Measurements from ENCODE around the gene UBA1.

Gene UBA1

DNA sequence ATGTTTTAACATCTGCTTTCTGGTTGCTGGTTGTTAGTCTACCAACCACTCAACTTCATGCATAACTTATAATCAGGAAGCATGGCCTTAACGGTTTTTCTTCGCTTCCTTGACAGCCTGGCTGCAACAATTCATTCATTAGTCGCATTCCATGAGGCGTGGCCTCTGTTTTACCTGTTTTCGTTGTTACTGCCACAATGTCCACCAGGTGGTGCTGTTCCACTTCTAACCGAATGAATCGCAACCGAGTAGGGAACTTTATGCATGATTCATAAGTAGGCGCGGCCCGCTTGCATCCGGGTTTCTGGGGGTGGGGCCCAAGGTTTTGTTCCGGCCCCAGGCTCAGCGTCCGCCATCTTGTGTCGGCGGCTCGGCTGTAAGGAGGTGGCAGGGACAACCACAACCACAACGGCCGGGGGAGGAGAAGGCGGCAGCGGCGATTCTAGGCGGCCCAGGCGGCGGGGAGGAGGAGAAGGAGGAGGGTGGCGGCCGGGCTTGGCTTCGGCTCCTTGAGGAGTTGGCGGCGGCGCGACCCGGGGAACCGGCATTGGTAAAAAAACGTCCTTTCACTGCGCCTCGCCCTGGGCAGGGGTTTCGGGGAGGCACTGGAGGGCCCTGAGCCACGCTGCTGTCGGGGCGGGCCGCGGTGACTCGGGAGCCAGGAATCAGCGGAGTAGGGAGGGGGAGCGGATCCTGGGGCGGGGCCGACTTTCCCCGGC, at the start of gene UBA1:
TSS of gene UBA1 (plus strand) at position 355 of the 719 bp plus-strand sequence. CDS start 4,974 bp downstream, outside the sequence.
- DNase-seq (ENCODE audit: low spot score): peak; percentile 95

DNA sequence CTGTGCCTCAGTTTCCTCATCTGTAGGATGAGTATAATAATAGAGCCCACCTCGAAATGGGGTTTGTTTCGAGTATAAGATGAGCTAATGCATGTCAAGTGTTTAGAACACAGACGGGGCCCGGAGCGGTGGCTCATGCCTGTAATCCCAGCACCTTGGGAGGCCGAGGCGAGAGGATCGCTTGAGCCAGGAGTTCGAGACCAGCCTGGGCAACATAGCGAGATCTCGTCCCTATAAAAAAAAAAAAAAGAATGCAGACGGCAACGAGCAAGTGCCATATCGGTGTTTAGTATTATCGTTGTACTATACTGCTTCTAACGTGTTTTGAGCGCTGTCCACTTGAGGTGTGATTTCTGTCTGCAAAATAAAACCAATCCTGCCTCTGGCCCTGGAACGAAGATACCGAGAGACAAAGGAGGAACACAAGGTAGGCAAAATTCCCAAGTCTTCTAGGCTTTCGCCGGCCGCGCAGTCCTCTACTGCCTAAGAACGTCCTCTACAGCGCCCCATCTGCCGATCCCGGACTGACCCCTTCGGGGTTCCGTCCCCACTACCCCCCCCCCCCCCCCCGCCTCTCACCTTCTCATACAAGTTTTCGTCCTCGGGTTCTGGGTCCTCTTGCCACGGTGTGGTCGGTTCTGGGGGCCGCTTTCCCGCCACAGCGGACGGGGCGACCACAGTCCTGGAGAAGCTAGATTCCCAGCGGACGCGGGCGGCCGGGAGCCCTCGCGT, 49.6 kb upstream of the UBA1 start:
- DNase-seq (ENCODE audit: low spot score): no peak

DNA sequence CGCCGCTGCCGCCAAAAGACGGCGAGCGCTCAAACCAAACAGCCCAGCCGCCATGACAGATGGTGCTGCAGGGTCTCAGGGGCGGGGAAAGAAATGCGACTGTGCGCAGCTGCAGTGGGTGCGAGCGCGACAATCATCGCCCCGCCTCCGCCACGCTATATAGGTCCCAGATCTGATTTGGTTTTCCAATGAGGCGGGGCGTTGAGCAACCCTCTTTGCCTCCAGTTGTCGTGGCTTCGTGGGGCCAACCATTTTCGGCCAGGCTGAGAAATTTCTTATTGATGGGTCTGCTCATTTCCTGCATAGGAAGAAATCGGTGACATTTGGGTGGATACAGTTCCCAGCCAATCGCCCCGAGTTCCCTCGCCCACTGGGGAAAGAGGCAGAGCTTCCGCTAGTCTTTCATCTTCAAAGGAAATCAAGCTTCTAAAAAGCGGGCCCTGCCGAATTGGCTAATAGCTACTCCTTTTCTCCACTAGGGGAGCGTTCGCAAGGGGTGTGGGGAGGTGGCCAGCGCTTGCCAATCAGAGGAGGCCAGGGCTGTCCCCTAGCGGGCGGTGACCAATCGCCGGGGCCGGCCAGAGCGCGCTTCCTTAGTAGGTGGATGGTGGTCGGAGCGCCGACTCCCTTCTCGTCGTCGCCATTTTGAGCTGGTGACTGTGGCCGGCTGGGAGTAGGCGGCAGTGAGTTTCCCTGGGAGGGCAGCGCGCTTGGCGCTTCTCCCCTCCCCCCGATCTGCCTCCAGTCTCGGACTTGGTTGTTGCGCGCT, 48.8 kb upstream of the UBA1 start, which contains the start of the genes NDUFB11 and RBM10:
TSS of gene NDUFB11 (minus strand) at position 77 of the 769 bp plus-strand sequence. CDS start at position 54, 23 bp downstream.
TSS of gene RBM10 (plus strand) at position 596 of the 769 bp plus-strand sequence. CDS start 2,261 bp downstream, outside the sequence.
- DNase-seq (ENCODE audit: low spot score): peak; percentile 70

DNA sequence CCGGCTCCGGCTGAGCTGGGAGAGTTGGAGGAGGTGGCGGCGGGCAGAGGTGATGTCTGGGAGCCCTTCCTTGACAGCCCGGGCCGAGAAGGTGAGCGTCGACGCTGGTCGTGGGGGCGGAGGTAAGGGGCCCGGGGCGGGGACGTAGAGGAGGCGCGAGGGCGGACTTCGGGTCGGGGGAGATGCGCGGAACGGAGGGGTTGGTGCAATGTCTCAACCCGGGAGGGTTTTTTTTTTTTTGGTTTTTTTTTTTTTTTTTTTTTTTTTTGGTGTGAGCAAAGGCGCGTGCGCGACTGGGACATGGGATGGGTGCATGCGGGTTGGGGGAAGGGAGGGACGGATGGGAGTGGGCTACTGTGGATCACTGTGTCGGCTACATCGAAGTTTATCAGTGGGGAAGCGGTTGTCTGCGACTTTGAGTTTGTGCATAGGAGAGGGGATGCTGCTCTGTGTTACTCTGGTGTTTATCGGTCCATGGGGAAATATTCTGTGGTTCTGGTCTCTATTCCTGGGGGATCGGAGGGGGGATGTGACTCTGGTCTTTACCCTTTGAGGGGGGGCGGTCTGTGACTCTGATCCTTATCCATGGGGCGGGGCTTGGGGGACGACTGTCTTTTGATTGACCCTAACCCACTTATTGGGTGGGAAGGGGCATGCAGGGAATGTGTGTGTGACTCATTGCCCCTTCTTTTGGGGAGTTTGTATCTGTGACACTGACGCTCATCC, 48.1 kb upstream of the UBA1 start:
- DNase-seq (ENCODE audit: low spot score): no peak

DNA sequence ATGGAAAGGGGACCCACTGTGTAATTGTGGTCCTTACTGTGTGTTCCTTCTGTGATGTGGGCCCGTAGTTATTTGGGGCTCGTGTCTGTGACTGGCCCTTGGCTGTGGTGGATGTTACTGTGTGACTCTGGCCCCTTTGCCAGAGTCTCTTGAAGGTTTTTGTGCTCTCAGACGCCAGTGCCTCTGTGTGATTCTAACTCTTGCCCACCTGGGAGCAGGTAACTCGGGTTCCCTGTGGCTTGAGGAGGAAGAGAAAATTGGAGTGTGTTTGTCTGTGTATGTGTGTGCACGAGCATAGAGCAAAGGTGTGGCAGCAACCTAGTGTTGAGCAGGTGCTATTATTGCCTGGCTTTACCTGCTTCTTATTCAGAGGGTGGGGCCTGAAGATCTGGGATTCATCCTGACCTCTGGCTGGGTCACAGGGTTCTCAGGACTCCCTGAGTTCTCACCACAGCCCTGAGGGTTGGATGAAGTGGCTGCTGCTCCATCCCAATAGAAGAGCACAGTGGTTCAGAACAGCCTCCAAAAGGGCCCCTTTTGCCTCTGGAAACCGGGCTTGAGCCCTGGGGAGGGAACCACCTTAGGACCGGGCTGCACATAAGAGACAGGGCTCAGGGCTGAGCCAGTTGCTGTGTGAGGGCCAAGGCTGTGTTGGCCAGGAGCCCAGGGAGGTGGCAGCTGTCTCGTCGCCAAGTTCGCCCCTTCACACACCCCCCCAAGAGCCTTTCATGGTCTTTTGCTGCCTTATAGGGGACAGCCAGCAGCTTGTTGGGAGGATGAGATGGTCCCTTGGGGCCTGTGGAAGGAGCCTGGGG, 47.3 kb upstream of the UBA1 start:
- DNase-seq (ENCODE audit: low spot score): no peak

DNA sequence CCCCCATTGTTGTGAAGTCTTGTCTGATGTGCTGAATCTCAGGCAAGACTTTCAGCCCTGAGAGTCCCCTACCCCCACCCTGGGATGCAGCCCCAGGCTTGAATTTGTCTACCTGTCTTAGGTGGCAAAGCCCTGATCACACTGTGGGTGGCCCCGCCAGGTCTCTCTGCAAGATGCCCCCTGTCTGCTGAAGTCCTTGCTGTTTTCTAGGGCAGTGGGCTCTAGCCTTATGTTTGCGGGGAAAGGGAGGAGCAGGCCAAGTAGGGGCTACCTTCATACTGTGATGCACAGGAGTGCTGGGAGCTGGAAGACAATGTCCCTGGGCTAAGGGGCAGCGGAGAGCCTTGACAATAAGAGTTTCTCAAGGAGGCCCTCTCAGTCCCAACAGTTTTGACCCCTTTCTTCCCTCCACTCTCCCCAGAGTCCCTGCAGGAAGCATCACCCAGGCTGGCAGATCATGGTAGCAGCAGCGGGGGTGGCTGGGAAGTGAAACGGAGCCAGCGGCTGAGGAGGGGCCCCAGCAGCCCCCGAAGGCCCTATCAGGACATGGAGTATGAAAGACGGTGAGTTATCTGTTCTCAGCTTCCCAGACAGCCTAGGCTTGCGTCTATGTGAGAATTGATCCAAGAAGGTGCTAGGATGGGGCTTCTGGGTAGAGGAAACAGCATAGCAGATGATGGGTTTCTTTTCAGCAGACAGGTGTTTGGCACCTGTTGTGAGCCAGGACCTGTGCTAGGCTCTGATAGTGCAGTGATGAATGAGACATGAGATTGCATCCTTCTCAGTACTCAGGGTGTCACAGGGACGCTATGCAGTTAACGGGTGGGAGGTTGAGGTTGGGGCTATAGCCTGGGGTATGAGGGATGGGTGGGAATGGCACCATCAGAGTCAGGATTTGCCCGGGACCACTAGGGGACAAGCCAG, 46.4 kb upstream of the UBA1 start:
- DNase-seq (ENCODE audit: low spot score): no peak

DNA sequence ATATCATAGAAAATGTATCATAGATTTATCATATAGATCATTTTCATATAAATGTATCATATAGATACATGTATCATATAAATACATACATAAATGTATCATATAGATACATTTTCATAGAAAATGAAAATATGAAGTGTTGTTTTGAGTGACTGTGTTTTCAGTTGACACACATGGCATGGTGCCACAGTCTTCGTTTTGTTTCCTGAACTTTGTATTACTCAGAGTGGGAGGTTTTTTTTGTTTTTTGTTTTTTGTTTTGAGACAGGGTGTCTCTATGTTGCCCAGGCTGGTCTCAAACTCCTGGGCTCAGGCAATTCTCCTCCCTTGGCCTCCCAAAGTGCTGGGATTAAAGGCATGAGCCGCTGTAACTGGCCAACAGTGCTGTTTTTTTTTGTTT, 44.7 kb upstream of the UBA1 start:
- peak; percentile 30 for DNase-seq (ENCODE audit: low spot score)

DNA sequence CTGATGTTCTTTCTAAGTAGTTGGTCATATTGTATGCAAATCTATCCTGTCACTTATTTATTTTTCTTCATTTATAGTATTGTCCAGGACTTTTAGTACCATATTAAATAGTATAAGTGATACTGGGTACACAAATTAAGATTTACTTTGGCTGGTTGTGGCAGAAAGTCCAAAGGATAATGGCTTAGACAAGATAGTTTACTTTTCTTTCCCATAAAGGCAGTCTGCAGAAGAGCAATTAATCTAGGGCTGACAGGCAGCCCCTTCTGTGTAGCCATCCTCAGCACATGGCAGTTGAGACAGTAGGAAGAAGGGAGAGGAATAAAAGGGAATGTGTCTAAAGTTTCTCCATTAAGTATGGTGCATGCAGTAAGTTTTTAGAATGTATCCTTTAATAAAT, 42.2 kb upstream of the UBA1 start:
- no peak for DNase-seq (ENCODE audit: low spot score)

DNA sequence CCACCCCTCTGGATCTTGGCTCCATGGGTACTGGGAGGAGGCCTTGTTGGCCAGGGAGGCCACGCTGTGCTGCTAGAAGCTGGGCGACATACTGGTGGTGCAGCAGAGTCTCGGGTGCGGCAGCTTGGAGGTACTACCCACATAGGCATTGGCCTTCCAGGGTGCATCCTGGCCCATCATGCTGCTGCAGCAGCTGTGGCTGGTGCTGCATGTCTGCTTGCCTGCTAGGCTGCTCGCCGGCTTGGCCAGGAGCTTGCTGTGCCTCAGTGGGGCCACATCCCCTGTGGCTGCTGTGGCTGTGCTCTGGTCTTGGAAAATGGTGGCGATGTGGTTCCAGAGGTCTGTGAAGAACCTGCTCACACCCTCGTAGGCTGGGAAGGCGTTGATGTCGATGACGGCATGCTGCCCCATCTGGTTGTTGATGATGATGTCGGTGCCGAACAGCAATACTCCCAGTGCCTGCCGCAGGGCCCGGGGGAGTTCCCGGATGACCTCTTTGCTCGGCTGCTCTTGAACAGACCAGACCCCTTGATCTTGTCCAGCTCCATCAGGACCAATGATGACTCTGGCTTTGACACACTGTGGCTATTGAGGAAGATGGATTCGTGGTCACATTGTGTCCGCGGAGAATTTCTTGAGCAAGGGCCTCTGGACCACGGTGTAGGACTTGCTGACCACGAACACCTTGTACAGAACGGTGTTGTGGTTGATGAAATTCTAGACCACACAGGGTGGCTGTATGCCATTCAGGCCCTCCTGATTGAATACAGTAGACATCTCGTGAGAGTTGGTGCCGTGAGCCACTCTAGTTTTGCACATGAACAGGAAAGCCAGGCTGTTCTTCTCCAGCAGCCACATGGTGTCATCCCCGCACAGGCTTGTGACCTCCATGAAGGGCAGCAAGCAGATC, 36.8 kb upstream of the UBA1 start:
- DNase-seq (ENCODE audit: low spot score): no peak

DNA sequence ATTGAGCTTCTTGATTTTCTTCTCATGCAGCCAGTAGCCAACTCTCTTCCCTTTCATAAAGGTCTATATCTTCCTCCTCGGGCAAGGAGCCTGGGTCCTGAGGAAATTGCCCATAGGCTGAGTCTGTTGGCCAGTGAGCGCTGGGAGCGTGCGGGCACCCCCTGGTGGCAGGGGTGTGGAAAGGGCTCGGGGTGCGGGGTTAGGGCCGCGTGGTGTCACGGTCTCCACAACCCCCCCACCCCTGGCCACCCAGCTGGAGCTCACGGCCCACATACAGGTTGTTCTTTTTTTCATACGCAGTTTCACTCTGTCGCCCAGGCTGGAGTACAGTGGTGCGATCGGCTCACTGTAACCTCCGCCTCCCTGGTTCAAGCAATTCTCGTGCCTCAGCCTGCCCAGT, 35.5 kb upstream of the UBA1 start:
- no peak for DNase-seq (ENCODE audit: low spot score)

DNA sequence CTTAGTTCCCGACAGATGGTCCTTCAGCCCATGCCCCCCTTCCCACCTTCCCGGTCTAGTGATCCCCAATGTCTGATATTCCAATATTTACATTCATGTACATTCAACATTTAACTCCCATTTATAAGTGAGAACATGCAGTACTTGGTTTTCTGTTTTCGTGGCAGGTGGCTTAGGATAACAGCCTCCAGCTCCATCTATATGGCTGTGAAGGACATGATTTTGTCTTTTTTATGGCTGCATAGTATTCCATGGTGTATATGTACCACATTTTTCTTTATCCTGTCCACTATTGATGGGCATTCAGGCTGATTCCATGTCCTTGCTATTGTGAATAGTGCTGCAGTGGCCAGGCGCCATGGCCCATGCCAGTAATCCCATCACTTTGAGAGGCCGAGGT, 34.8 kb upstream of the UBA1 start:
- no peak for DNase-seq (ENCODE audit: low spot score)

DNA sequence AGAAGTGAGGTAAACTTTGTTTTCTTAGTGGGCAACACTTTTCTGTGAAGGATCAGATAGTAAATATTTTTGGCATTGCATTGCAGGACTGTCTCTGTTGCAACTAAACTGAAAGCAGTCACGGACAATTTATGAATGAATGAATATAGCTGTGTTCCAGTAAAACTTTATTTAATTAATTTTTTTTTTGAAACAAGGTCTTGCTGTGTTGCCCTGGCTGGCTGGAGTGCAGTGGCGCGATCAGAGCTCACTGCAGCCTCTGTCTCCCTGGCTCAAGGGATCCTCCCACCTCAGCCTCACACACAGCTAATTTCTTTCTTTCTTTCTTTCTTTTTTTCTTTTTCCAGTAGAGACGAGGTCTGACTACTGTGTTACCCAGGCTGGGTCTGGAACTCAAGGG, 32.8 kb upstream of the UBA1 start:
- no peak for DNase-seq (ENCODE audit: low spot score)

DNA sequence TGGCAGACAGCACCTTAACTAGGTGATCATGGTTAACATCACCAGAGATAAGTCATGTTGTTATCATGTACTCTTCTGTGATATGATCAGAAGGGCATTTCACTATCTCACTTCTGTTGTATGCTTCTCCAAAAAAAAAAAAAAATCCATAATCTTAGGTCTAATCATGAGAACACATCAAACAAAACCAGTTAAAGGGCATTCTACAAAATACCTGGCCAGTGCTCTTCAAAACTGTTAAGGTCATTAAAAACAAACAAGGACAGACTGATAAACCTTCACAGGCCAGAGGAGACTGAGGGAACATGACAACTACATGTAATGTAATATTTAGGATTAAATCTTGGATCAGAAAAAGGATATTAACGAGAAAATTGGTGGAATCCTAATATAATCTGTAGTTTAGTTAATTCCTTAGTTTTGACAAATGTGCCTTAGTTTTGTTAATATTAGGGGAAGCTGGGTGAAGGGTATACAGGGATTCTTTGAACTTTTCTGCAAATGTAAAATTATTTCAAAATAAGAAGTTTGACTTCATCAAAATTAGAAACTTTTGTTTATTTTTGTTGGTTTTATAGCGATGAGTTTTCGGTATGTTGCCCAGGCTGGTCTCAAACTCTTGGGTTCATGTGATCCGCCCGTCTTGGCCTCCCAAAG, 30.6 kb upstream of the UBA1 start:
- DNase-seq (ENCODE audit: low spot score): no peak

DNA sequence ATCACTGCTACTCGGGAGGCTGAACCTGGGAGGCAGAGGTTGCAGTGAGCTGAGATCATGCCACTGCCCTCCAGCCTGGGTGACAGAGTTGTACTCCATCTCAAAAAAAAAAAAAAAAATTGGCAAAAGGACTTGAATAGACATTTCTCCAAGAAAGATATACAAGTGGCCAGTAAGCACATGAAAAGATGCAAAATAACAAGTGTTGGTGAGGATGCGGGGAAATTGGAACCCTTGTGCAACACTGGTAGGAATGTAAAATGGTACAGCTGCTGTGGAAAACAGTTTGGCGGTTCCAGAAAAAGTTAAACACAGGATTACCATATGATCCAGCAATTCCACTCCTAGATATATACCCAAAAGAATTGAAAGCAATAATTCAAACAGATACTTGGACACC, 29.2 kb upstream of the UBA1 start:
- no peak for DNase-seq (ENCODE audit: low spot score)

DNA sequence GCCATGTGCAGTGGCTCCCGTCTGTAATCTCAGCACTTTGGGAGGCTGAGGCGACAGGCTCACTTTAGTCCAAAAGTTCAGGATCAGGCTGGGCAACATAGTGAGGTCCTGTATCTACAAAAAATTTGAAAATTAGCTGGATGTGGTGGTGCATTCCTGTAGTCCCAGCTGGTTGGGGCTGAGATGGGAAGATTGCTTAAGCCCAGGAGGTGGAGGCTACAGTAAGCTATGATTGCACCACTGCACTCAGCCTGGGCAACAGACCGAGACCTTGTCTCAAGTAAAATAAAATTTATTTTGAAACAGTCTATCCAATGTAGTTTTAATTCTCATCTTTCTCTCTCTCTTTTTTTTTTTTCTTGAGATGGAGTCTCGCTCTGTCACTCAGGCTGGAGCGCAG, 27.5 kb upstream of the UBA1 start:
- no peak for DNase-seq (ENCODE audit: low spot score)

DNA sequence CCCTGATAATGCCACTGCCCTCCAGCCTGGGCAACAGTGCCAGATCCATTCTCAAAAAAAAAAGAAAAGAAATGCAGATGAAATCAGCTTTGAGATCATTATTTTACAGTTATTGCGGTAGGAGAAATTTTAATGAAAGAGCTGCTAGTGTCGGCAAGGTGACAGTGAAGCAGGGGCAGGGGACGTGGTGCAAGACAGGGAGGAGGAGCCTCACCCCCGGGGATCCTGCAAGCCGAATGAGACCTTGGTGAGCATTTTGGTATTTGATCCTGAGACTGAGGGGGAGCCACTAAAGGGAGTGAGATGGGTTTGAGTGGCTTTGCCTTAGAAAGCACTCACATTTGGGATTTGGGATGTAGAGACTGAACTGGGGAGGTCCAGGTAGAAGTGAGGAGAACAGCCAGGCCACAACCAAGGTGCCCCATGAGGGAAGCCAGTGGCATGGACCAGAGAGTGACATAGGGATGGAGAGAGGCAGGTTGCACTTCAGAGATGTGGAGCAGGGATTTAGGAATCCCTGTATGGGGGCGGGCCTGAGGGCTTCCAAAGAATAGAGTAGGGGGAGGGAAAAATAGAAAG, 25.0 kb upstream of the UBA1 start:
- no peak for DNase-seq (ENCODE audit: low spot score)

DNA sequence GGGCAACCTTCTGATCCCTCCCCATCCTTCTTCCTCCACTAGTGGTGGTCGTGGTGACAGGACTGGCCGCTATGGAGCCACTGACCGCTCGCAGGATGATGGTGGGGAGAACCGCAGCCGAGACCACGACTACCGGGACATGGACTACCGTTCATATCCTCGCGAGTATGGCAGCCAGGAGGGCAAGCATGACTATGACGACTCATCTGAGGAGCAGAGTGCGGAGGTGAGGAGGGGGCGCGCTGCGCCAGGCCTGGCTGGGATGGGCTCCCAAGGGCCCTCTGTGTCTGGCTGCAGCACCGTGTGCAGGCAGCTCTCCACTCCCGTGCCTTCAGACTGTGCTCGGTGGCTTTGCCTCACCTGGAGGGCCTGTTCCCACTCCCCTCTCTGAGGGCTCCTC, 24.4 kb upstream of the UBA1 start:
- DNase-seq (ENCODE audit: low spot score): no peak

Data from kidney capillary endothelial cell (primary cell).